ENCODE results near the gene OR2F2. TPM values are rescaled to one million over a fixed set of nuclear protein-coding genes. Genes with fewer than 3 reads are reported as not detected.

Gene OR2F2
- total RNA-seq, 1 donor: not detected

DNA sequence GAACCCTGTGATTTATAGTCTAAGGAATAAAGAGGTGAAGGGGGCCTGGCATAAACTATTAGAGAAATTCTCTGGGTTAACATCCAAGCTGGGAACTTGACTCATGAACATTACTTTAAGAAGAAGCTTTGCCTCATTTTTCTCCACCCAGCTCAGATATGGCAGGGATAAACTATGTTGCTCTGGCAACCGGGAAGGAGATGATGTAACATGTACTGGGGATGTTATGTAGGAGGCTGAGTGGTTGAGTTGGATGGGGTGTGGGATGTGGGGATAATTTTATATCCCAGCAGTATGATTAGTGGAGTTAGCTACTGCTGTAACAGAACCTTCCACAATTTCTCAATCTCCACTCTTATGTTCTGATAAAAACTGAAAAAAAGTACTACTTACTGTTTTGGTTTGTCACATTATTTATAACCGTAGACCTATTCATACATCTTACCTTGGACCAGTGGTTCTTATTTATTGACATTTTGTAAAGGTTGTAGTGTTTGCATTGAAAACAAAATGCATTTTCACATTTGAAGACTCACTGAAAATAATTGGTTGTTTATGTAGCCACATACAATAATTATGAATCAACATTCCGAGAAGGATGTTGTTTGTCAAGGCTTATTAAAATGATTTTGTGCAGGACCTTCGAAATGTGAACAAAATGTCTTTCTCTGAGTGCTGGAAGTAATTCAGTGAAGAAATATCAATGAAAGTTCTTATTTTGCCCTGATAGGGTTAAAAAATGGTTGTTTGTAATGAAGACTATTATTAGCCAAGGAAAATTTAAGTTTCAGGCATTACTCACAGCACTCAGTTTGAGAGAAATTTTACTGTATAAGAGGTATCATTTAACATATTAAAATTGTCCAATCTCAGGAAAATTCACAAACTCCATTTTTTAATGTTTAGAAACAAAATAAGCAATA lies 1.3 kb downstream of the OR2F2 start:
- DNase-seq (ENCODE audit: low read depth): peak; percentile 91
- H3K4me3 ChIP-seq (ENCODE audit: low read depth, low read length): no peak overlapping the region
- TF ChIP-seq, protein P1, sequence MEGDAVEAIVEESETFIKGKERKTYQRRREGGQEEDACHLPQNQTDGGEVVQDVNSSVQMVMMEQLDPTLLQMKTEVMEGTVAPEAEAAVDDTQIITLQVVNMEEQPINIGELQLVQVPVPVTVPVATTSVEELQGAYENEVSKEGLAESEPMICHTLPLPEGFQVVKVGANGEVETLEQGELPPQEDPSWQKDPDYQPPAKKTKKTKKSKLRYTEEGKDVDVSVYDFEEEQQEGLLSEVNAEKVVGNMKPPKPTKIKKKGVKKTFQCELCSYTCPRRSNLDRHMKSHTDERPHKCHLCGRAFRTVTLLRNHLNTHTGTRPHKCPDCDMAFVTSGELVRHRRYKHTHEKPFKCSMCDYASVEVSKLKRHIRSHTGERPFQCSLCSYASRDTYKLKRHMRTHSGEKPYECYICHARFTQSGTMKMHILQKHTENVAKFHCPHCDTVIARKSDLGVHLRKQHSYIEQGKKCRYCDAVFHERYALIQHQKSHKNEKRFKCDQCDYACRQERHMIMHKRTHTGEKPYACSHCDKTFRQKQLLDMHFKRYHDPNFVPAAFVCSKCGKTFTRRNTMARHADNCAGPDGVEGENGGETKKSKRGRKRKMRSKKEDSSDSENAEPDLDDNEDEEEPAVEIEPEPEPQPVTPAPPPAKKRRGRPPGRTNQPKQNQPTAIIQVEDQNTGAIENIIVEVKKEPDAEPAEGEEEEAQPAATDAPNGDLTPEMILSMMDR (IDR thresholded peaks at IDR 0.05; ENCODE audit: insufficient read depth, low read depth, low read length): no peak

DNA sequence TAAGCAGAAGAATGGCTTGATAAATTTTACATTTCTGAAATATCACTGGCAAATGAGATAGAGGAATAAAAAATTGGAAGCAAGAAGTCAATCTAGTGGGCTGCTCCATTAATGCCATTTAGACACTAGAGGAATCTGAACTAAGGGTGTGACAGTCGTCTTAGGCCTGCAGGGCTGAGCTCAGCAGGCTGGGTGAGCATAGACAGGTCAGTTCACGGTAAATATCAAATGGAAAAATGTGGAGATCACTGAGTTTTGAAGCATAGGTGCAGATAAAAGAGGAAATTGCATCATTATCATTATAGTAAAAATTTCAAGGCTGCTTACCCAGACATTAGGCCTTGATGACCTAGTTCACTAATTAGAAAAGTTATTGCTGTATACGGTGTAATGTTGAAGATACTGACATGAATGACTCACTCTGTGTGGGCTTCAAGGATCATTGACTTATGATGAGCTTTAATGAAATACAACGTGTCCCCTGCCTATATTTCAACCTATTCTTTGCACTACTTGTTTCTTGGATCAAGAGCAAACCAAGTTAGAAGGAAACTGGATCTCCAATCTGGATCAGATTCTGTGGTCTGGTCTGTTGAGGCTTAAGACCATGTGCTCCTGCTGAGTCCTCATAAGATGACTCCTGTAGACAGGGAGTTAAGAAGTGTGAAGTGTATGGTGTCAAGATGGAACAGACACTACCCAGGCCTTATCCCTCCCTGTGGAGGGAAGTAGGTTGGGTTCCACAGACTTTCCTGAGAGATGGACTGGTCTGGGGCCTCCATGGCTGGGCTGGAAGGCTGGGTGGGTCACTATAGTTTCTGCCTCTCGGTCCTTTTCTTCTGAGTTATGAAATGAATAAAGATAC lies 3.6 kb downstream of the OR2F2 start:
- no peak for DNase-seq (ENCODE audit: low read depth)
- TF ChIP-seq, protein P1 (IDR thresholded peaks at IDR 0.05; ENCODE audit: insufficient read depth, low read depth, low read length): no peak
- no peak overlapping the region for H3K4me3 ChIP-seq (ENCODE audit: low read depth, low read length)

DNA sequence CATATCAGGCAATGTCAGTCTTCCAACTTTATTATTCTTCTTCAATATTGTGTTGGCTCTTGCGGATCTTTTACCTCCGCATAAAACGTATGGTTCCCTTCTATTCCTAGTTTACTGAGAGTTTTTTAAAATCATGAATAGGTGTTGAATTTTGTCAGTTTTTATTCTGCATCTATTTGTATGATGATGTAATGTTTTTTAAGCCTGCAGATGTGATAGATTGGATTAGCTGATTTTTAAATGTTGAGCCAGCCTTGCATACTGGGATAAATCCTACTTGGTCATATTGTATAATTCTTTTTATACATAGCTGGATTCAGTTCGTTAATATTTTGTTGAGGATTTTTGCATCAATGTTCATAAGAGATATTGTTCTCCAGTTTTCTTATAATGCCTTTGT lies 10.4 kb downstream of the OR2F2 start:
- no peak overlapping the region for H3K4me3 ChIP-seq (ENCODE audit: low read depth, low read length)
- no peak for DNase-seq (ENCODE audit: low read depth)
- TF ChIP-seq, protein P1 (IDR thresholded peaks at IDR 0.05; ENCODE audit: insufficient read depth, low read depth, low read length): no peak

DNA sequence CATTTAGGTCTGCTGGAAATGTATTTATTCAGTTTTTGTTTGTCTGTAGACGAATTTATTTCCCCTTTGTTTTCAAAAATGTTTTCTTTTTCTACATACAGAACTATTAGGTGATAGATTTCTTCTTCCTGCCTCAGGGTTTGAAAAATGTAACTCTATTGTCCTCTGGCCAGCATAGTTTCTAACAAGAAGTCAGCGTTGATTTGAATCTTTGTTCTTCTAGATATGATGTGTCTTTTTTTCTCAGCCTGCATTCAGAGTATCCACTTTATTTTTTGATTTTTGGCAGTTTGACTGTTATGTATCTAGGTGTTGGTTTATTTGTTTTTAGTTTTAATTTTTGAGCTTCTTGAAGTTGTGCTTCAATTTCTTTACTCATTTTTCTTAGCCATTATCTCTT lies 12.1 kb downstream of the OR2F2 start:
- DNase-seq (ENCODE audit: low read depth): no peak

DNA sequence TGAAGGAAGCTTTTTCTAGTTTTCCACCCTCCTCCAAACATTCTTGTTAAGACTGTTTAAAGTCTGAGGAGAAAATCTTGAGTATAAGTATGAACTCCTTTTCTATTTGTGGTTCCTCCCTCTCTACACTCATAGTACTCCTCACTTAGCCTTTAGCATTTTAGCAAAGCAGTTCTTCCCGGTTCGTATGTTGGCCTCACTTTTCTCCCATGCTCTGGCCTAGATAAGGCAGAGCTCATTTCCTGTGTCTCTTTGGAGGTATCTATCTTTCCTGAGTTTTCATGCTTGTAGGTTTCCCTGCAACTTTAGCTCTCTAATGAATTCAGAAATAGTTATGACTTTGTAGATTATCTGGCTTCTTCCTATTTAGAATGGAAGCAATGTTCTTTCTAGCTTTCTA lies 13.7 kb downstream of the OR2F2 start:
- TF ChIP-seq, protein P1 (IDR thresholded peaks at IDR 0.05; ENCODE audit: insufficient read depth, low read depth, low read length): no peak
- no peak overlapping the region for H3K4me3 ChIP-seq (ENCODE audit: low read depth, low read length)
- DNase-seq (ENCODE audit: low read depth): no peak

More for the DNA sequence above, 12.1 kb downstream of the OR2F2 start:
- TF ChIP-seq, protein P1 (IDR thresholded peaks at IDR 0.05; ENCODE audit: insufficient read depth, low read depth, low read length): no peak
- H3K4me3 ChIP-seq (ENCODE audit: low read depth, low read length): no peak overlapping the region

DNA sequence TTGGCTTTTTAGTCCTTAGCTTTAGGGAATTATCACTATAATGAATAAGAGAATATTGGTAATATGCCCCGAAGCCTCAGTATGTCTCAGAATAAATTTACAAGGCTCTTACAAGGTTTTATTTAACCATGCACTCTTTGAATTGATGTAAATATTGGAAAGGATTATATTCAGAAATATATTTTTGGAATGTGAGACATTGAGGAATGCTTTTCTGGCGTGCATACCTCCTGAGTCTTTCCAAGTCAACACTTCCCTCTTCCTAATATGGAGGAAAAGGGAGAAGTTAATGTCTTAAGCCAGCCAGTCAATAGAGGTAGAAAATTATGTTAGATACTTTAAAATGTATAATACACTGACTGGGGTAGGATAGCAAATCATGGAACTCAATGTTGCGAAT lies 18.4 kb downstream of the OR2F2 start:
- DNase-seq (ENCODE audit: low read depth): no peak
- TF ChIP-seq, protein P1 (IDR thresholded peaks at IDR 0.05; ENCODE audit: insufficient read depth, low read depth, low read length): no peak
- no peak overlapping the region for H3K4me3 ChIP-seq (ENCODE audit: low read depth, low read length)

Measured in fibroblast of villous mesenchyme (primary cell).